ENCODE measurements around the gene USH1C. TPM values are rescaled to one million over a fixed set of nuclear protein-coding genes. Genes with fewer than 3 reads are reported as not detected.

USH1C gene
- total and polyA plus RNA-seq, 2 experiments from 2014 or later = 0.54 TPM; not detected in 1

GRCh38 chr11:17551347-17552040, 7.3 kb upstream of the USH1C start:
- Histone ChIP-seq H3K9me3 (ENCODE audit: low read depth) (no peaks in the 10 kb centered on the region), H3K27ac (no peak overlapping the region), H3K36me3 (no peaks in the 10 kb centered on the region), H3K27me3 (no peaks in the 10 kb centered on the region), H3K4me3 (no peak overlapping the region), H3K4me1 (ENCODE audit: low read depth) (no peaks in the 10 kb centered on the region)
- no peak for DNase-seq (ENCODE audit: low read depth in 1 of 2, low spot score in 1 of 2)
- no peak for TF ChIP-seq CTCF (IDR thresholded peaks at IDR 0.05; ENCODE audit: low read depth, low read length)

DNA sequence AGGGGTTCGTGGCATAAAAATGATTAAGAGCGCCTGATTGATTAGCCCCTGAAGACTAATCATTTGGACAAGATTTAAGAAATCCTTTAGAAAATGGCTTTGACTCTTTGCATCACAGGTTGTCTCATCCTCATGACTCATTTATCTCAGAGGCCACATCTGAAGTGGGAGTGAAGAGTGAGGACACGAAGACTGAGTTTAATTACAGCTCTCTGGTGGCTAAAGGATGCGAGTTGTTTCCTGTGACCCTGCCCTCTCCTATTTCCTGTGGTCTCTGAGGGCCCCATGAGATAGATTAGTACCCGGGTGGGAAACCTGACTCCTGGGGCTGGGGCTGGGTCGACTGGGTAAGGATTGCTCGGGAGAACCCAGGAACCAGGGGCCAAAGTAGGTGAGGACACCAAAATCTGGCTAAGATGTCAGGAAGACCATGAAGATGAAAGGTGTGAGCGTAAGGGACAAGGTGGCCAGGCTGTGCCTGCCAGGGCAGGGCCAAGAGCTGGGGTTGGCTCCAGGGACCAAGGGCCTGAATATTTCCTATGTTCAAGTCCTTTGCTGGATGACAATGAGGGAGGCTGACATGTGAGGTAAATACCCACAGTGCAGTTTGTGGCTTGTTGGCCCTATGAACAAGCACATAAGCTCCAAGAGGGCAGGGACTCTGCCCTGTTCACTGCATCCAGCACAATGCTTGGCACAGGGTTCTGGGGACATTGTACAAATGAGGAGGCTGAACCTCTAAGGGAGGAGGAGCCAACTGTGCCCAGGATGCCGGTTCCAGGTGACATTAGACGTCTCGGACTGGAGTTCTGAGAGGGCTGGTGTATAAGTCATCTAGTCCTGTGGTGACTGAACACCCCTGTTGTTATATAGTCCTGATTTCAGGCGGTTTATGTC, 6.5 kb upstream of the USH1C start:
- Histone ChIP-seq H3K27me3 (no peaks in the 10 kb centered on the region), H3K9me3 (ENCODE audit: low read depth) (no peaks in the 10 kb centered on the region), H3K4me1 (ENCODE audit: low read depth) (no peaks in the 10 kb centered on the region), H3K4me3 (no peak overlapping the region), H3K36me3 (no peaks in the 10 kb centered on the region), H3K27ac (no peak overlapping the region)
- no peak for TF ChIP-seq CTCF (IDR thresholded peaks at IDR 0.05; ENCODE audit: low read depth, low read length)
- DNase-seq (ENCODE audit: low read depth in 1 of 2, low spot score in 1 of 2) = no peak

- H3K36me3 ChIP-seq = no peaks in the 10 kb centered on the region
- H3K4me1 ChIP-seq (ENCODE audit: low read depth) = no peaks in the 10 kb centered on the region
- no peak overlapping the region for H3K4me3 ChIP-seq
- no peak for DNase-seq (ENCODE audit: low read depth in 1 of 2, low spot score in 1 of 2)
- no peaks in the 10 kb centered on the region for H3K9me3 ChIP-seq (ENCODE audit: low read depth)
- H3K27ac ChIP-seq = no peak overlapping the region
- TF ChIP-seq CTCF (IDR thresholded peaks at IDR 0.05; ENCODE audit: low read depth, low read length) = no peak
- H3K27me3 ChIP-seq = peaks cover 7% of the 10 kb centered on the region
Measured at GRCh38 chr11:17548444-17548843, 4.2 kb upstream of the USH1C start.

DNA sequence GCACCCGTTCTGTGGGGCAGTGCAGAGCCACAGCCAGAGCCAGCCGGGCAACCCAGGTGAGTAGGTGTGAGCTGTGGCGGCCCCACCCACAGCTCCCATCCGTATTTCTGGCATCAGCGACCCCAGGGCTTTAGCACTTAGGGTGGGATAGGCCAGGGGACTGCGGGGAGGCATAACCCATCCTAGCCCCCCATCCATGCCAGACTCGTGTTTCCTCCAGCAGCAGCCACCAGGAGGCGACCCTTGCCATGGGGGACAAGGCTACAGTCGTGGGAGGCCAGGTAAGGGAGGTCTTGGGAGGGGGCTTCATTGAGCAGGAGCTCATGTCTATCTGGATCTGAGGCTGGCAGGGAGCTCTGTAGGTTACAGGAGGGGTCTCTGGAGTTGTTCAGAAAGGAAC, 3.7 kb upstream of the USH1C start:
- no peak for DNase-seq (ENCODE audit: low read depth in 1 of 2, low spot score in 1 of 2)
- no peaks in the 10 kb centered on the region for H3K36me3 ChIP-seq
- H3K9me3 ChIP-seq (ENCODE audit: low read depth) = no peaks in the 10 kb centered on the region
- TF ChIP-seq CTCF (IDR thresholded peaks at IDR 0.05; ENCODE audit: low read depth, low read length) = no peak
- H3K4me3 ChIP-seq = no peak overlapping the region
- peaks cover 9% of the 10 kb centered on the region for H3K27me3 ChIP-seq
- H3K4me1 ChIP-seq (ENCODE audit: low read depth) = no peaks in the 10 kb centered on the region
- no peak overlapping the region for H3K27ac ChIP-seq

GRCh38 chr11:17547051-17547577, 2.9 kb upstream of the USH1C start, which contains the start of gene OTOG:
Gene OTOG, plus strand, starts transcription at chr11:17547259. Its CDS starts 114 bp downstream, at chr11:17547373.
- H3K4me1 ChIP-seq (ENCODE audit: low read depth) = no peaks in the 10 kb centered on the region
- TF ChIP-seq CTCF (IDR thresholded peaks at IDR 0.05; ENCODE audit: low read depth, low read length) = no peak
- peaks cover 9% of the 10 kb centered on the region for H3K27me3 ChIP-seq
- H3K27ac ChIP-seq = no peak within 1 kb of the TSS
- H3K36me3 ChIP-seq = no peaks in the 10 kb centered on the region
- peak; percentile 37 to 63 for DNase-seq (ENCODE audit: low read depth in 1 of 2, low spot score in 1 of 2)
- no peak within 1 kb of the TSS for H3K4me3 ChIP-seq
- no peaks in the 10 kb centered on the region for H3K9me3 ChIP-seq (ENCODE audit: low read depth)

Data from cardiac muscle cell (in vitro differentiated cells and primary cell).